Stomach (tissue), 4 donors: ENCODE results near the gene ZNF157.

Experiments
- CTCF ChIP-seq, 7 experiments: fragments of 450-650 bp in 4 of 7; fragments of 200-600 bp in 3 of 7; sonication (generic) in 3 of 7; IDR thresholded peaks; one replicate each; pipeline ENCODE4 v1.5.1; 2016 to 2019; ENCODE audit warnings: antibody characterized with exemption in 7 of 7, control low read depth in 2 of 7, mild to moderate bottlenecking in 1 of 7
- EP300 ChIP-seq: sonication (generic); formaldehyde crosslinking; IDR thresholded peaks from one replicate; pipeline ENCODE4 v1.6.1; 2017; ENCODE audit warnings: antibody characterized with exemption
- POLR2A ChIP-seq, 4 donors: fragments of 450-650 bp; IDR thresholded peaks; one replicate each; pipeline ENCODE4 v1.6.1; 2016; ENCODE audit warnings: antibody characterized with exemption in 4 of 4, control low read depth in 2 of 4, mild to moderate bottlenecking in 1 of 4, moderate library complexity in 1 of 4

- no peak for TF ChIP-seq EP300
- peak in 5 of 7 experiments; percentile 20 to 83 (median 65) for TF ChIP-seq CTCF (IDR thresholded peaks at IDR 0.05)
- TF ChIP-seq POLR2A (IDR thresholded peaks at IDR 0.05), result no peak
Observed at GRCh38 chrX:47384502-47384901, 14.1 kb downstream of the ZNF157 start.
